NCI-H2081 treated with DMSO at 0.1 percent for 48 hours (cell line): ENCODE data around the gene CHST13.
"Not testable (repeated sequence)": the region's sequence is repeated elsewhere in the genome, so short reads cannot be mapped to it uniquely, and the experiment has no call there.

ENCODE experiments used
- DNase-seq: peaks from one replicate; lab custom pipeline; 2025; lab: John Stamatoyannopoulos, UW

CHST13 gene

GRCh38 chr3:126554560-126555525, 30.9 kb downstream of the CHST13 start:
- DNase-seq, result no peak

GRCh38 chr3:126555795-126556636, 32.1 kb downstream of the CHST13 start:
- DNase-seq, result no peak

GRCh38 chr3:126556637-126557414, 32.9 kb downstream of the CHST13 start:
- no peak for DNase-seq

GRCh38 chr3:126557415-126557745, 33.4 kb downstream of the CHST13 start:
- no peak for DNase-seq

GRCh38 chr3:126557761-126558160, 33.8 kb downstream of the CHST13 start:
- DNase-seq, result no peak

GRCh38 chr3:126558336-126559071, 34.5 kb downstream of the CHST13 start, which contains the start of gene C3orf22:
Gene C3orf22, minus strand, starts transcription at chr3:126558932. Its CDS starts 5,542 bp downstream, at chr3:126553390.
- no peak for DNase-seq

GRCh38 chr3:126562737-126563276, 38.9 kb downstream of the CHST13 start:
- no peak for DNase-seq

- no peak for DNase-seq
Observed at GRCh38 chr3:126567696-126568438, 43.9 kb downstream of the CHST13 start.

GRCh38 chr3:126568776-126569342, 44.9 kb downstream of the CHST13 start:
- no peak for DNase-seq

- DNase-seq, result no peak
Observed at GRCh38 chr3:126569390-126569975, 45.5 kb downstream of the CHST13 start.

- DNase-seq, result no peak
Observed at GRCh38 chr3:126570103-126570541, 46.2 kb downstream of the CHST13 start.

- no peak for DNase-seq
Observed at GRCh38 chr3:126571078-126571477, 47.1 kb downstream of the CHST13 start.

- no peak for DNase-seq
Observed at GRCh38 chr3:126573492-126574117, 49.6 kb downstream of the CHST13 start.

- DNase-seq, result no peak
Observed at GRCh38 chr3:126577261-126577660, 53.3 kb downstream of the CHST13 start.

- no peak for DNase-seq
Observed at GRCh38 chr3:126578702-126579101, 54.7 kb downstream of the CHST13 start.

GRCh38 chr3:126580746-126581145, 56.8 kb downstream of the CHST13 start:
- DNase-seq, result no peak

- DNase-seq, result no peak
Observed at GRCh38 chr3:126581569-126581968, 57.6 kb downstream of the CHST13 start.

- no peak for DNase-seq
Observed at GRCh38 chr3:126582311-126582710, 58.4 kb downstream of the CHST13 start.

GRCh38 chr3:126591515-126591914, 67.6 kb downstream of the CHST13 start:
- not testable (repeated sequence) for DNase-seq
